GM23248 (cell line): ENCODE data around the gene EEPD1.

Experiments used
- EZH2 ChIP-seq: fragments of 200-600 bp; sonication (generic); IDR thresholded peaks from 2 replicates; pipeline ENCODE4 v1.6.1; 2018; ENCODE audit warnings: antibody characterized with exemption, mild to moderate bottlenecking; ENCODE audit not compliant: insufficient read depth, poor library complexity, severe bottlenecking
- EZH2phosphoT487 ChIP-seq: fragments of 200-600 bp; sonication (generic); IDR thresholded peaks from 2 replicates; pipeline ENCODE4 v1.6.1; 2018; ENCODE audit warnings: antibody characterized with exemption, moderate library complexity, mild to moderate bottlenecking, low read depth; ENCODE audit not compliant: insufficient read depth

DNA sequence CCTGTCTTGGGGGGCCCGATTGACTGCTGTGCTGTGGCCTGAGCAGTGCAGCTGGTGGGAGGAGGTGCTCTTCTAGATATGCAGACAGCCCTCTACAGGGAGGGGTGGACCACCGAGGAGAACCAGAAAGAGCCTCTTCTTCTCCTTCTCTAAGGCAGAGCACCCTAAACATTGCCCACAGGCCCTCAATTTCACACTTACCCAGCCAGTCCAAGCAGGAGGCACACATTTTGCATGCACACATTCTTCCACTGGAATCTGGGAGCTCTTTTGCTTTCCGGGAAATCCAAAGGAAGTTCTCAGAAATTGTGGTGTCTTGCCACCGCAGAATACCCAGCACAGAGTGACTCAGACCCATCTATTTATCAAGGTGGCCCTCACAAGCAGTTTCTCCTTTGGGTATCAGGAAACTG is 45.8 kb downstream of the EEPD1 start:
- no peak for TF ChIP-seq EZH2
- TF ChIP-seq EZH2phosphoT487: no peak
